Activated CD4-positive, alpha-beta T cell treated with anti-CD3 and anti-CD28 coated beads for 36 hours (primary cell): Measurements from ENCODE around the gene LANCL2. TPM values are rescaled to one million over a fixed set of nuclear protein-coding genes. Genes with fewer than 3 reads are reported as not detected.
"Not testable (repeated sequence)": the region's sequence is repeated elsewhere in the genome, so short reads cannot be mapped to it uniquely, and the experiment has no call there.

Experiments
- ATAC-seq: fragments of 200-7000 bp; cut with Tn5 transposase; one replicate; pipeline ENCODE4 v1.10.0; 2021; ENCODE audit warnings: mild to moderate bottlenecking, moderate library complexity
- CTCF ChIA-PET: fragments of 350-600 bp; sonication (Branson Sonifier 250); formaldehyde crosslinking; loops from one replicate; lab custom pipeline; 2021; ENCODE audit warnings: antibody characterized with exemption; lab: Charles Lee
- POLR2A ChIA-PET: fragments of 350-600 bp; sonication (Branson Sonifier 250); formaldehyde crosslinking; loops from one replicate; lab custom pipeline; 2021; ENCODE audit warnings: antibody characterized with exemption, inconsistent platforms; lab: Charles Lee
- DNase-seq: peaks from one replicate; pipeline ENCODE4 v3.0.0-alpha.2; 2020
- H3K27ac Mint-ChIP-seq: one replicate; pipeline ENCODE4 v1.8.0; 2021; ENCODE audit warnings: mixed read lengths
- H3K27me3 Mint-ChIP-seq: one replicate; pipeline ENCODE4 v1.8.0; 2021; ENCODE audit warnings: mixed read lengths
- H3K36me3 Mint-ChIP-seq: one replicate; pipeline ENCODE4 v1.8.0; 2021; ENCODE audit warnings: low read depth, mixed read lengths
- H3K4me1 Mint-ChIP-seq: one replicate; pipeline ENCODE4 v1.8.0; 2021; ENCODE audit warnings: mixed read lengths
- H3K4me3 Mint-ChIP-seq: one replicate; pipeline ENCODE4 v1.8.0; 2021; ENCODE audit warnings: mild to moderate bottlenecking, moderate library complexity, mixed read lengths
- H3K9me3 Mint-ChIP-seq: one replicate; pipeline ENCODE4 v1.8.0; 2021; ENCODE audit warnings: low read depth, mixed read lengths
- intact Hi-C, 2 experiments: fragments of 100-400 bp; cut with DNase I in 1 of 2; cut with micrococcal nuclease in 1 of 2; formaldehyde crosslinking; loops; one replicate each; pipeline versions ENCODE4 v1.14.2 to v1.15.1; 2022 to 2024; cut with DNase I, micrococcal nuclease
- total RNA-seq, 2 experiments: library from RNA; stranded (reverse); gene quantifications; one replicate each; pipeline ENCODE4 v1.2.3, GENCODE V29; 2021

Gene LANCL2
- total RNA-seq, 2 experiments from 2014 or later: 11.1 to 11.7 TPM

- intact Hi-C loops: no loop called here
- H3K4me1 Mint-ChIP-seq: no peaks in the 10 kb centered on the region
- peaks cover 14% of the 10 kb centered on the region for H3K36me3 Mint-ChIP-seq
- H3K27ac Mint-ChIP-seq: no peak overlapping the region
- DNase-seq (no peak), ATAC-seq (no peak)
- CTCF ChIA-PET: interaction anchor here (1.4 to 1.6 kb wide), 3 partner anchors 10 to 127 kb away, joined by 3 read pairs; no protein-coding TSS in a partner anchor
- POLR2A ChIA-PET: no interaction called here
- H3K27me3 Mint-ChIP-seq: no peaks in the 10 kb centered on the region
- peaks cover 11% of the 10 kb centered on the region for H3K9me3 Mint-ChIP-seq
- no peak overlapping the region for H3K4me3 Mint-ChIP-seq
Observed at GRCh38 chr7:55381189-55381588, 16.1 kb downstream of the LANCL2 start.

DNA sequence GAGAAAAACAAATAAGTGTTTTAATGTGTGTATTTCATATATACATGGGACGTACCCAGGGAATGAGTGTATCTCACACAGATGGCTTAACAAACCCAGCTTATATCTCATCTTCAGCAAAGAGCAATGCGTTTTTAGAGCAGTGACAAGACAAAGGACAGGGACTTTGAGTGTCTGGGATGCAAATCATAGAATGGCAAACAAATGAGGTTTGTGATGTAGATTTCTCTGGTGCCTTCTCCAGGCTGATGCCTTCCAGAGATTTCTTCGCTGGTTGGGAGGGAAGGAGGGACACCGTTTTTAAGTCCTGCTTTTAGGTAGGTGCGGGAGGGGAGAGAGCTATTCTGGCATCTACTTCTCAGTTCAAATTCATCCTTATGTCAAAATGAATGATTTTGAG is 16.6 kb downstream of the LANCL2 start:
- DNase-seq (no peak), ATAC-seq (no peak)
- Mint-ChIP-seq H3K36me3 (peaks cover 16% of the 10 kb centered on the region), H3K27ac (no peak overlapping the region), H3K4me3 (no peak overlapping the region), H3K4me1 (peaks cover 2% of the 10 kb centered on the region), H3K9me3 (peaks cover 14% of the 10 kb centered on the region), H3K27me3 (no peaks in the 10 kb centered on the region)
- CTCF ChIA-PET: interaction anchor here (1.4 kb wide), 2 partner anchors 10 to 17 kb away, joined by 3 read pairs; no protein-coding TSS in a partner anchor
- intact Hi-C loops: no loop called here
- POLR2A ChIA-PET: no interaction called here

- H3K27me3 Mint-ChIP-seq: no peaks in the 10 kb centered on the region
- peaks cover 20% of the 10 kb centered on the region for H3K9me3 Mint-ChIP-seq
- ChIA-PET CTCF (interaction anchor here (1.4 kb wide), 1 partner anchor 18 kb away, joined by 3 read pairs; no protein-coding TSS in a partner anchor), POLR2A (no interaction called here)
- no peak for DNase-seq
- no peak for ATAC-seq
- H3K27ac Mint-ChIP-seq: no peak overlapping the region
- H3K4me3 Mint-ChIP-seq: no peak overlapping the region
- H3K36me3 Mint-ChIP-seq: peaks cover 22% of the 10 kb centered on the region
- intact Hi-C loops: no loop called here
- H3K4me1 Mint-ChIP-seq: peaks cover 8% of the 10 kb centered on the region
Observed at GRCh38 chr7:55382251-55382650, 17.1 kb downstream of the LANCL2 start.

GRCh38 chr7:55386541-55386940 is 21.4 kb downstream of the LANCL2 start:
- H3K27me3 Mint-ChIP-seq: no peaks in the 10 kb centered on the region
- peak overlapping the region; percentile 14 for H3K27ac Mint-ChIP-seq
- intact Hi-C loops: no loop called here
- ATAC-seq (no peak), DNase-seq (no peak)
- ChIA-PET POLR2A (no interaction called here), CTCF (interaction anchor here (0.6 kb wide), 1 partner anchor 612 kb away, joined by 3 read pairs; no protein-coding TSS in a partner anchor)
- H3K4me3 Mint-ChIP-seq: no peak overlapping the region
- peaks cover 39% of the 10 kb centered on the region for H3K36me3 Mint-ChIP-seq
- H3K4me1 Mint-ChIP-seq: peaks cover 18% of the 10 kb centered on the region
- peaks cover 28% of the 10 kb centered on the region for H3K9me3 Mint-ChIP-seq

DNA sequence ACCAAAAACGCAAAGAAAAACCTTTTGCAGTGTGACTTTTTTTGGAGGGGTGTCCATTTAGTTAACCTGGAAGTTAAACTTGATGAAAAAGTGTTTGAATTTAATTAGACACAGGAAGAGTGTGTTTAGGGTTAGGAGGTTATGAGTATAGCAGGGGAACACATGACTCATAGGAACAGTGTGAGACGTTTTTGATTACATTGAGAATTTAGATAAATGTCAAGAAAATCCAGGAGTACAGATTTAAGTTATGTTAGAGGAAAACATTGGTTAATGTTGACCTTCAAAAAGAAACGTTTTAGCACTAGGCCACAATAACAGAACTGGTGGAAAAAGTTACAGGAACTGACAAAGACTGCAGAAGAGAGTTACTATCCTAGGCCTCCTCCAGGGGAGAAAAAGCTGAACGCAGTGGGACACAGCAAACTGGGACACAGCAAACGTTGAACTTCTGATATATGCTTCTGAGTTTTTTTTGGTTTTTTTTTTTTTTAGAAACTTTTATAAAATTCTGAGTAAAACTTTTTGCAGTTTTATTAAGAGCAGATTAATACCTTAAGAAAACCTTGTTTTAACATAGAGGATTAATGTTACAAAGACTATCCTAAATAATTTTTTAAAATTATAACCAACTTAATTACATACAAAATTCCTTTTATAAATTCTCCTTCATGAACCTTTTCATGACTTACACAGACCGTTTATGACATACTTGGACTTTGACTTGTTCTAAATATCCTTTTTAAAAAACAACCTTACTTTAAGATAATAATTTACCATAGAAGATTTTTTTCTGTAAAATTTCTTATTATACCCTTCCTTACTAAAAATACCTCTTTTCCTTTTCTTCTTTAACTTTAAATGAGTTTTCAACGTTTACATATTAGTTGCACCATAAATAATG is 22.2 kb downstream of the LANCL2 start:
- H3K4me3 Mint-ChIP-seq: no peak overlapping the region
- H3K9me3 Mint-ChIP-seq: peaks cover 28% of the 10 kb centered on the region
- H3K36me3 Mint-ChIP-seq: peaks cover 38% of the 10 kb centered on the region
- POLR2A ChIA-PET: interaction anchor here (0.8 kb wide), 1 partner anchor 81 kb away, joined by 3 read pairs; no protein-coding TSS in a partner anchor
- intact Hi-C loops: no loop called here
- CTCF ChIA-PET: interaction anchor here (0.6 kb wide), 1 partner anchor 613 kb away, joined by 3 read pairs; no protein-coding TSS in a partner anchor
- H3K4me1 Mint-ChIP-seq: peaks cover 18% of the 10 kb centered on the region
- H3K27ac Mint-ChIP-seq: no peak overlapping the region
- no peaks in the 10 kb centered on the region for H3K27me3 Mint-ChIP-seq
- DNase-seq (no peak), ATAC-seq (peak; percentile 33)

- no peak overlapping the region for H3K4me3 Mint-ChIP-seq
- ChIA-PET POLR2A (no interaction called here), CTCF (interaction anchor here (0.6 to 1.9 kb wide), 3 partner anchors 18 to 231 kb away, joined by 3 to 6 read pairs (median 4); no protein-coding TSS in a partner anchor)
- DNase-seq (no peak), ATAC-seq (no peak)
- no peak overlapping the region for H3K27ac Mint-ChIP-seq
- H3K36me3 Mint-ChIP-seq: peaks cover 9% of the 10 kb centered on the region
- intact Hi-C loops: no loop called here
- H3K27me3 Mint-ChIP-seq: no peaks in the 10 kb centered on the region
- peaks cover 2% of the 10 kb centered on the region for H3K4me1 Mint-ChIP-seq
- H3K9me3 Mint-ChIP-seq: no peaks in the 10 kb centered on the region
Observed at GRCh38 chr7:55396233-55396785, 31.2 kb downstream of the LANCL2 start.

DNA sequence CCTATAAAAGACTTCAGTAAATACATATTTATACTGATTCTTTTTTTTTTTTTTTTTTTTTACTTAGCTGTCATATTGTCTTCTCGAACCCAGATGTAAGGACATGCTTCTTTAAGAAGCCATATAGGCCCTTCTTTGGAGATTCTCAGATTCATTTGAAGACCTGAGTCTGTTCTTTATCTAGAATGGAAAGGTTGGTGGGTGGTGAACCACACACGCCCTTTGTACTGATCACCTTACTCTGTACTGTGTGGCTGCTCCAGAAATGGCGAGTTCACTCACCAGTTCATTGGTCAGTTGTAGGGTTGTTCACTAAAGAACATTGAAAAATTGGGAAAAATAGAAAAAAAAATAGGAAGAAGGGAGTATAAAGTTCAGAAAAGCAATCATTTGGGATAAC is 32.5 kb downstream of the LANCL2 start:
- Mint-ChIP-seq H3K27ac (no peak overlapping the region), H3K4me1 (peaks cover 2% of the 10 kb centered on the region), H3K36me3 (peaks cover 6% of the 10 kb centered on the region), H3K27me3 (no peaks in the 10 kb centered on the region), H3K9me3 (no peaks in the 10 kb centered on the region), H3K4me3 (no peak overlapping the region)
- intact Hi-C loops: no loop called here
- ATAC-seq: no peak
- ChIA-PET POLR2A (no interaction called here), CTCF (interaction anchor here (0.5 kb wide), 1 partner anchor 532 kb away, joined by 4 read pairs; no protein-coding TSS in a partner anchor)
- no peak for DNase-seq

- CTCF ChIA-PET: interaction anchor here (1.3 kb wide), 2 partner anchors 14 to 15 kb away, joined by 4 to 5 read pairs; no protein-coding TSS in a partner anchor
- no peak overlapping the region for H3K4me3 Mint-ChIP-seq
- no peak for ATAC-seq
Observed at GRCh38 chr7:55400191-55400590, 35.1 kb downstream of the LANCL2 start.

GRCh38 chr7:55402506-55402905 is 37.4 kb downstream of the LANCL2 start:
- H3K9me3 Mint-ChIP-seq, POLR2A ChIA-PET, H3K4me3 Mint-ChIP-seq, H3K27me3 Mint-ChIP-seq, H3K4me1 Mint-ChIP-seq, CTCF ChIA-PET, intact Hi-C loops, H3K27ac Mint-ChIP-seq, DNase-seq, ATAC-seq: not testable (repeated sequence)
- peaks cover 16% of the 10 kb centered on the region for H3K36me3 Mint-ChIP-seq

More at GRCh38 chr7:55400191-55400590, 35.1 kb downstream of the LANCL2 start:
- Mint-ChIP-seq H3K27me3 (no peaks in the 10 kb centered on the region), H3K27ac (no peak overlapping the region), H3K4me1 (peaks cover 2% of the 10 kb centered on the region), H3K36me3 (peaks cover 8% of the 10 kb centered on the region), H3K9me3 (no peaks in the 10 kb centered on the region)
- DNase-seq: no peak
- intact Hi-C loops: no loop called here
- POLR2A ChIA-PET: no interaction called here

DNA sequence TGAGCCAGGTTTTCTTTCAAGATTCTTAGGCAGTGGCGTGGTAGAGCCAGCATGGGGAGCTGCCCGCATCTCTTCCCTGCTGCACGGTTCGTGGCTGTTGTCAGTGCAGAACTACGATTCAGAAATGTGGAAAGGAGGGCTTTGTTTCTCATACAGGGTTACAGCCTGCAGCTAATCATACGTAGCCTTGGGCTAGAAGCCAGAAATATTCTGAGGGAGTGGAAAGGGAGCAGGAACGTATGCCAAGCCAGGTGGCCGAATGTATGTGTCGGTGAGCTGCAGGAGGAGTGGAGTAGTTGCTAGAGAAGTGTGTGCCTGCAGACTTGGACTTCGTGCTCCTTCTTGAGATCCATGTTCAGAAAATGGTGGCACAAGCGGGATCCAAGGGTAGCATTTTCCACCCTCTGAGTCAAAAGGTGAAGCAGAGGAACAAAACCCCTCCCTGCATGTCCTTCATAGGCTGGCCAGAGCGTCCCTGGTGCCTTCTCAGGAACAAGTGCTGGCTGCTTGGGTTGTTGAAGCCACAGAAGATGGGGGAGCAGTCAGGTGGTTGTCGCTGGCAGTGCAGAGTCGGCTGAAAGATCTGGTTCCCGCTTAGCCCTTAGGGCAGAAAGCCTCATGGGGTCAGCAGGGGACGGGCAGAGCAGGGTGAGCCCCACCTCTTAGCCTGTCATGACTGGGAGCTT is 40.9 kb downstream of the LANCL2 start:
- no peak overlapping the region for H3K27ac Mint-ChIP-seq
- no peaks in the 10 kb centered on the region for H3K9me3 Mint-ChIP-seq
- H3K4me3 Mint-ChIP-seq: no peak overlapping the region
- intact Hi-C loops: no loop called here
- no peaks in the 10 kb centered on the region for H3K4me1 Mint-ChIP-seq
- ChIA-PET POLR2A (no interaction called here), CTCF (interaction anchor here (1.9 kb wide), 1 partner anchor 10 kb away, joined by 5 read pairs; no protein-coding TSS in a partner anchor)
- DNase-seq (no peak), ATAC-seq (no peak)
- peaks cover 13% of the 10 kb centered on the region for H3K36me3 Mint-ChIP-seq
- no peaks in the 10 kb centered on the region for H3K27me3 Mint-ChIP-seq
